ENCODE data around the gene RNF144A.

- TF ChIP-seq CTCF (conservative IDR thresholded peaks at IDR 0.05; ENCODE audit: low read depth in 2 of 2) (peak; percentile 21 to 22; a peak in 2 of 4 replicates), POLR2AphosphoS5 (IDR thresholded peaks at IDR 0.05; ENCODE audit: low read depth) (no peak), REST (IDR thresholded peaks at IDR 0.05; ENCODE audit: unreplicated experiment) (no peak), EZH2phosphoT487 (IDR thresholded peaks at IDR 0.05; ENCODE audit: unreplicated experiment) (no peak), EZH2 (IDR thresholded peaks at IDR 0.05; ENCODE audit: low read depth, unreplicated experiment) (no peak), ETS1 (IDR thresholded peaks at IDR 0.05) (no peak), JUNB (IDR thresholded peaks at IDR 0.05; ENCODE audit: unreplicated experiment) (no peak), CREB1 (CRISPR knock-in tag; IDR thresholded peaks at IDR 0.05; ENCODE audit: low read depth) (no peak), ZNF331 (CRISPR knock-in tag; IDR thresholded peaks at IDR 0.05; ENCODE audit: low read depth) (no peak), NANOG (IDR thresholded peaks at IDR 0.05; ENCODE audit: borderline replicate concordance) (no peak), STAT1 (IDR thresholded peaks at IDR 0.05; ENCODE audit: unreplicated experiment) (no peak), ZNF114 (CRISPR knock-in tag; IDR thresholded peaks at IDR 0.05) (no peak), ZNF462 (CRISPR knock-in tag; IDR thresholded peaks at IDR 0.05) (no peak)
Measured at GRCh38 chr2:6922201-6922656, 5.0 kb downstream of the RNF144A start.
